ENCODE measurements around the gene CDK6. TPM values are rescaled to one million over a fixed set of nuclear protein-coding genes. Genes with fewer than 3 reads are reported as not detected.
A peak's percentile ranks its signal among the peaks of the same experiment; 100 is the strongest.

The CDK6 gene
- total RNA-seq, 1 donor from 2014 or later: 274 TPM

- H3K9me3 Mint-ChIP-seq: no peaks in the 10 kb centered on the region
- DNase-seq: no peak
- peaks cover 68% of the 10 kb centered on the region for H3K36me3 Mint-ChIP-seq (ENCODE audit: low read depth)
- peak overlapping the region; percentile 99 for H3K4me3 Mint-ChIP-seq
- intact Hi-C loops (cut with micrococcal nuclease): loop anchor here (10.0 kb wide), 1 partner anchor 386 kb away; the partner anchor contains the start of gene GATAD1
- H3K4me1 Mint-ChIP-seq: peaks cover 51% of the 10 kb centered on the region
- no peaks in the 10 kb centered on the region for H3K27me3 Mint-ChIP-seq
- H3K27ac Mint-ChIP-seq: peak overlapping the region; percentile 100
Measured at GRCh38 chr7:92830532-92831110, 5.8 kb downstream of the CDK6 start.

- Mint-ChIP-seq H3K4me1 (peaks cover 55% of the 10 kb centered on the region), H3K27ac (peak overlapping the region; percentile 100), H3K9me3 (no peaks in the 10 kb centered on the region), H3K36me3 (ENCODE audit: low read depth) (peaks cover 68% of the 10 kb centered on the region), H3K27me3 (no peaks in the 10 kb centered on the region), H3K4me3 (peak overlapping the region; percentile 99)
- no peak for DNase-seq
- intact Hi-C loops (cut with micrococcal nuclease): loop anchor here (10.0 kb wide), 1 partner anchor 385 kb away; the partner anchor contains the start of gene GATAD1
Measured at GRCh38 chr7:92830027-92830426, 6.3 kb downstream of the CDK6 start.

GRCh38 chr7:92827464-92828120 lies 8.8 kb downstream of the CDK6 start:
- Mint-ChIP-seq H3K9me3 (peaks cover 4% of the 10 kb centered on the region), H3K4me1 (peaks cover 74% of the 10 kb centered on the region), H3K27me3 (no peaks in the 10 kb centered on the region), H3K4me3 (peak overlapping the region; percentile 76), H3K27ac (peak overlapping the region; percentile 75), H3K36me3 (ENCODE audit: low read depth) (peaks cover 66% of the 10 kb centered on the region)
- DNase-seq: no peak
- intact Hi-C loops (cut with micrococcal nuclease): no loop called here

GRCh38 chr7:92826258-92826938 lies 10.0 kb downstream of the CDK6 start:
- H3K9me3 Mint-ChIP-seq: peaks cover 4% of the 10 kb centered on the region
- H3K36me3 Mint-ChIP-seq (ENCODE audit: low read depth): peaks cover 59% of the 10 kb centered on the region
- H3K27me3 Mint-ChIP-seq: no peaks in the 10 kb centered on the region
- H3K4me3 Mint-ChIP-seq: peak overlapping the region; percentile 52
- no peak overlapping the region for H3K27ac Mint-ChIP-seq
- DNase-seq: no peak
- intact Hi-C loops (cut with micrococcal nuclease): no loop called here
- peaks cover 66% of the 10 kb centered on the region for H3K4me1 Mint-ChIP-seq

DNA sequence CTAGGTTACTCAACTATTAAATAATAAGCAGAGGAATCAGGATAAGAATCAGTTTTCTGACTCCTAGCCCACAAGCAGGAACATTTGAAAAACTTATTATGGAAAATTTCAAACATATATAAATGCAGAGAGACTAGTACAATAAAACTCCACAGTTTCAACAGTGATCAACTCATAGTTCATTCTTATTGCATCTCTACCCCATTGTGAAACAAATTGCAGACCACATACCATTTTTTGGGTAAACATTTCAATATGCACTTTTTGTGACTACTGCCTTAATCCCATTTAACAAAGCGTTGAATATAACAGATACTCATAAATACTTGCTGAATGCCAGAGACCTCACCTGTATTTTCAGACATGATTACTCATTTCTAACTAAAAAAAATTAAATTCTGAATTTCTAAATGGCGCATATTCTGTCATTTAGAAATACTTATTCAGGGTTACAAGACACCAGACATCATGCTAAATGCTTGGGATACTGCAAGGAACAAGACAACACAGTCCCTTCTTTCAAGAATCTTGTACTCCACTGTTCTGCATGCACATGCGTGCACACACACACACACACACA lies 11.4 kb downstream of the CDK6 start:
- peak overlapping the region; percentile 54 for H3K27ac Mint-ChIP-seq

GRCh38 chr7:92824450-92824849 lies 11.9 kb downstream of the CDK6 start:
- H3K36me3 Mint-ChIP-seq (ENCODE audit: low read depth): peaks cover 59% of the 10 kb centered on the region
- DNase-seq: no peak
- H3K27ac Mint-ChIP-seq: peak overlapping the region; percentile 68
- H3K4me3 Mint-ChIP-seq: peak overlapping the region; percentile 49
- H3K9me3 Mint-ChIP-seq: peaks cover 11% of the 10 kb centered on the region
- H3K27me3 Mint-ChIP-seq: no peaks in the 10 kb centered on the region
- H3K4me1 Mint-ChIP-seq: peaks cover 58% of the 10 kb centered on the region
- intact Hi-C loops (cut with micrococcal nuclease): loop anchor here (1.0 kb wide), 1 partner anchor 11 kb away; no protein-coding TSS in a partner anchor

More for the DNA sequence above, 11.4 kb downstream of the CDK6 start:
- Mint-ChIP-seq H3K4me3 (peak overlapping the region; percentile 34), H3K27me3 (no peaks in the 10 kb centered on the region), H3K4me1 (peaks cover 59% of the 10 kb centered on the region), H3K9me3 (peaks cover 8% of the 10 kb centered on the region), H3K36me3 (ENCODE audit: low read depth) (peaks cover 56% of the 10 kb centered on the region)
- intact Hi-C loops (cut with micrococcal nuclease): loop anchor here (1.0 kb wide), 1 partner anchor 12 kb away; no protein-coding TSS in a partner anchor
- DNase-seq: no peak

- peaks cover 11% of the 10 kb centered on the region for H3K9me3 Mint-ChIP-seq
- H3K27me3 Mint-ChIP-seq: no peaks in the 10 kb centered on the region
- DNase-seq: no peak
- peak overlapping the region; percentile 89 for H3K27ac Mint-ChIP-seq
- peak overlapping the region; percentile 74 for H3K4me3 Mint-ChIP-seq
- peaks cover 69% of the 10 kb centered on the region for H3K36me3 Mint-ChIP-seq (ENCODE audit: low read depth)
- intact Hi-C loops (cut with micrococcal nuclease): no loop called here
- peaks cover 69% of the 10 kb centered on the region for H3K4me1 Mint-ChIP-seq
Measured at GRCh38 chr7:92823042-92823441, 13.3 kb downstream of the CDK6 start.

DNA sequence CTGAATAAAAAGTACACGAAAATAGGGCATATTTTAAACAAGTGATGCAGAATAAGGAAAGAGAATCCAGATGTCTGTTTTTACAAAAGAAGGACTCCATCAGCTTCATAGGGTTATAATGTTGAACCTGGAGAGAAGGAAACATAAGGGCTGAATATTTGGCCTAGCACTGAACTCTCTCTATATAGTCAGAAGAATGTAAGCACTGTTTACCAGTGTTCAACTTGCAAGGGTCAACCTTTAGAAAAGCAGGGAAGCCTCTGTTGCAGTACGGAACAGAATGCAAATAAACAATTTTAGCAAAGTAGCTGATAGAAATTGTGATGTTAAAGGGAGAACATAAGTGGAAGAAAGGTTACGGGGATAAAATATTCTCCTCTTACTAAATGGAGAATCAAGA lies 16.2 kb downstream of the CDK6 start:
- peak overlapping the region; percentile 18 for H3K27ac Mint-ChIP-seq
- intact Hi-C loops (cut with micrococcal nuclease): no loop called here
- H3K4me1 Mint-ChIP-seq: peaks cover 64% of the 10 kb centered on the region
- no peak overlapping the region for H3K4me3 Mint-ChIP-seq
- H3K36me3 Mint-ChIP-seq (ENCODE audit: low read depth): peaks cover 74% of the 10 kb centered on the region
- no peak for DNase-seq
- H3K9me3 Mint-ChIP-seq: peaks cover 23% of the 10 kb centered on the region
- no peaks in the 10 kb centered on the region for H3K27me3 Mint-ChIP-seq

GRCh38 chr7:92817398-92817797 lies 19.0 kb downstream of the CDK6 start:
- H3K27me3 Mint-ChIP-seq: no peaks in the 10 kb centered on the region
- peaks cover 64% of the 10 kb centered on the region for H3K36me3 Mint-ChIP-seq (ENCODE audit: low read depth)
- intact Hi-C loops (cut with micrococcal nuclease): no loop called here
- no peak overlapping the region for H3K4me3 Mint-ChIP-seq
- peaks cover 64% of the 10 kb centered on the region for H3K4me1 Mint-ChIP-seq
- H3K27ac Mint-ChIP-seq: peak overlapping the region; percentile 71
- DNase-seq: no peak
- peaks cover 19% of the 10 kb centered on the region for H3K9me3 Mint-ChIP-seq

DNA sequence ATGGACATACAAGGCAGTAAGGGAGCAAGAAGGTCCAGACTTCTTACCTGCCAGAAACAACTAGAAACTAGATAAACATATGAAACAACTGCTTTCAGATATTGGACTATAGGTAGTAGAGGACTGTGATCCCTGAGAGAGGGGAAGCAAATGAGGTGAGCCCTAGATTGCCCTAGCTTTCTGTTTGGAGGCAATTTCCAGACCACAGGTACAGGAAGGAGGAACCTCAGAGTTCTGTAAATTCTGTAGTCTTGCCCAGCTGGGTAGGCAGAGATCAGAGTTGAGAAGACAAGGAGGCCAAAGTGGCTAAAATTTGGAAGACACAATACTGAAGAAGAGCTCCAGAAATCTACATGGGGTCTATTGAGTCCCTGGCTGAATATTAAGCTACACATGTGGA lies 21.0 kb downstream of the CDK6 start:
- Mint-ChIP-seq H3K4me1 (peaks cover 72% of the 10 kb centered on the region), H3K9me3 (peaks cover 24% of the 10 kb centered on the region), H3K36me3 (ENCODE audit: low read depth) (peaks cover 66% of the 10 kb centered on the region), H3K27me3 (no peaks in the 10 kb centered on the region), H3K27ac (peak overlapping the region; percentile 89), H3K4me3 (peak overlapping the region; percentile 62)
- intact Hi-C loops (cut with micrococcal nuclease): no loop called here
- DNase-seq: peak; percentile 74

DNA sequence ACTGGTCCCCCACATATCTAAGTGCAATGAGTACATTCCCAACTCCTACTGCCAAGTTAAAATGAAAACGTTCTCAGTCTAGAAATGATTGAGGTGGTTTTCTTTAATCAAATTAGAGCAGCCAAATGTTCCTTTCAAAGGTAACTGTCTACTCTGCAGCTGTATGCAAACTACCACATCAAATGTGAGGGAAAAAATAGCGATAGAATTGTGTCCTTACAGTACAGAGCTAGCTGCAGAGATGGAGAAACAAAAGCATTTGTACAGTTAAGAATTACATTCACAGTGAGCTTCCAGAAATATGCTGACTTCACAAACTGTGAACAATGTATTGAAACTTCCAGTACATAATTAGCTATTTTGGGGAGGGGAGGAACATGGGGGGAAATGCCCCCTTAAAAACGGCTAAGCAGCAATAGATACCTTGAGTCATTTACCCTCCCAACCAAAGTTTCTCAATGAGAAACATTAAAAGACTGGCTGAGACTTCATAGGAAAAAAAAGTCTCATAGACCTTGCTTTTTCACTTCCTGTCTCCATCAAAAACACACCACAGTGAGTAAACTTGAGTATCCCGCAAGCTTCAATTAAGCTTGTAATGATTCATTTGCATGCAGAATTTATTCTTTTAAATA lies 22.9 kb downstream of the CDK6 start:
- intact Hi-C loops (cut with micrococcal nuclease): loop anchor here (1.0 kb wide), 13 partner anchors 11 to 192 kb away; no protein-coding TSS in a partner anchor
- Mint-ChIP-seq H3K4me1 (peaks cover 70% of the 10 kb centered on the region), H3K4me3 (peak overlapping the region; percentile 78), H3K27ac (peak overlapping the region; percentile 99), H3K36me3 (ENCODE audit: low read depth) (peaks cover 53% of the 10 kb centered on the region), H3K9me3 (peaks cover 17% of the 10 kb centered on the region), H3K27me3 (no peaks in the 10 kb centered on the region)
- DNase-seq: peak; percentile 76

- DNase-seq: no peak
- Mint-ChIP-seq H3K4me1 (peaks cover 78% of the 10 kb centered on the region), H3K27me3 (no peaks in the 10 kb centered on the region), H3K4me3 (peak overlapping the region; percentile 6), H3K36me3 (ENCODE audit: low read depth) (peaks cover 45% of the 10 kb centered on the region), H3K9me3 (peaks cover 12% of the 10 kb centered on the region), H3K27ac (peak overlapping the region; percentile 99)
- intact Hi-C loops (cut with micrococcal nuclease): no loop called here
Measured at GRCh38 chr7:92811158-92811557, 25.2 kb downstream of the CDK6 start.

Measured in activated CD4-positive, alpha-beta T cell treated with anti-CD3 and anti-CD28 coated beads, Interleukin-2, amount 10 ng/mL, durations not matched to agents 24 days and 14 days (primary cell).